Trophoblast cell (in vitro differentiated cells and primary cell): ENCODE data around the gene THAP5.

Experiments used
- DNase-seq, 2 donors: peaks; one replicate each; pipeline ENCODE4 v3.0.0-alpha.2; 2016
- H2AFZ ChIP-seq: 2 replicates; pipeline ENCODE4 v1.6.1; 2013; ENCODE audit warnings: low read length, moderate library complexity, mild to moderate bottlenecking; ENCODE audit not compliant: insufficient read depth, poor library complexity
- H2AK5ac ChIP-seq: 2 replicates; pipeline ENCODE4 v1.6.1; 2013; ENCODE audit warnings: mild to moderate bottlenecking, low read length
- H2BK120ac ChIP-seq: 2 replicates; pipeline ENCODE4 v1.6.1; 2013; ENCODE audit warnings: low read length, mild to moderate bottlenecking, moderate library complexity; ENCODE audit not compliant: insufficient read depth, poor library complexity
- H2BK12ac ChIP-seq: 2 replicates; pipeline ENCODE4 v1.6.1; 2013; ENCODE audit warnings: mild to moderate bottlenecking, low read length, moderate library complexity
- H2BK5ac ChIP-seq: 2 replicates; pipeline ENCODE4 v1.6.1; 2013; ENCODE audit warnings: low read length, low read depth, moderate library complexity, mild to moderate bottlenecking; ENCODE audit not compliant: poor library complexity
- H3K14ac ChIP-seq: 2 replicates; pipeline ENCODE4 v1.6.1; 2013; ENCODE audit warnings: mild to moderate bottlenecking, low read length
- H3K18ac ChIP-seq: 2 replicates; pipeline ENCODE4 v1.6.1; 2013; ENCODE audit warnings: mild to moderate bottlenecking, low read length
- H3K23ac ChIP-seq: 2 replicates; pipeline ENCODE4 v1.6.1; 2013; ENCODE audit warnings: low read length
- H3K27ac ChIP-seq: 2 replicates; pipeline ENCODE4 v1.5.1; 2013; ENCODE audit warnings: low read depth, mild to moderate bottlenecking, inconsistent platforms, low read length, moderate library complexity
- H3K27me3 ChIP-seq: 2 replicates; pipeline ENCODE4 v1.6.1; 2013; ENCODE audit warnings: inconsistent platforms, mild to moderate bottlenecking, low read length, moderate library complexity; ENCODE audit not compliant: insufficient read depth
- H3K36me3 ChIP-seq, 2 experiments: 1 replicate in 1 of 2; 2 replicates in 1 of 2; pipeline ENCODE4 v1.6.1; 2013; ENCODE audit warnings: low read length in 2 of 2, mild to moderate bottlenecking in 2 of 2, moderate library complexity in 1 of 2; ENCODE audit not compliant: insufficient read depth in 2 of 2, control insufficient read depth in 1 of 2
- H3K4ac ChIP-seq: 2 replicates; pipeline ENCODE4 v1.6.1; 2013; ENCODE audit warnings: low read depth, mild to moderate bottlenecking, low read length, moderate library complexity
- H3K4me1 ChIP-seq, 2 experiments: 1 replicate in 1 of 2; 2 replicates in 1 of 2; pipeline ENCODE4 v1.6.1; 2013; ENCODE audit warnings: low read length in 2 of 2, mild to moderate bottlenecking in 2 of 2, moderate library complexity in 1 of 2; ENCODE audit not compliant: insufficient read depth in 2 of 2, control insufficient read depth in 1 of 2
- H3K4me2 ChIP-seq: 2 replicates; pipeline ENCODE4 v1.6.1; 2013; ENCODE audit warnings: inconsistent platforms, mild to moderate bottlenecking, low read length, moderate library complexity
- H3K4me3 ChIP-seq: 2 replicates; pipeline ENCODE4 v1.5.1; 2013; ENCODE audit warnings: mild to moderate bottlenecking, low read depth, low read length, inconsistent platforms
- H3K79me1 ChIP-seq: one replicate; pipeline ENCODE4 v1.6.1; 2013; ENCODE audit warnings: low read length
- H3K79me2 ChIP-seq: 2 replicates; pipeline ENCODE4 v1.6.1; 2013; ENCODE audit warnings: low read length, mild to moderate bottlenecking; ENCODE audit not compliant: control insufficient read depth, insufficient read depth, poor library complexity
- H3K9ac ChIP-seq: 2 replicates; pipeline ENCODE4 v1.6.1; 2013; ENCODE audit warnings: mild to moderate bottlenecking, low read length
- H3K9me3 ChIP-seq: 2 replicates; pipeline ENCODE4 v1.6.1; 2013; ENCODE audit warnings: low read depth, mild to moderate bottlenecking, control low read depth, inconsistent platforms, low read length; ENCODE audit not compliant: insufficient read depth
- H4K12ac ChIP-seq: 2 replicates; pipeline ENCODE4 v1.6.1; 2013; ENCODE audit warnings: low read depth, mild to moderate bottlenecking, low read length, moderate library complexity
- H4K8ac ChIP-seq: 2 replicates; pipeline ENCODE4 v1.6.1; 2013; ENCODE audit warnings: low read depth, mild to moderate bottlenecking, low read length, moderate library complexity
- H4K91ac ChIP-seq: one replicate; pipeline ENCODE4 v1.6.1; 2013; ENCODE audit warnings: low read depth, mild to moderate bottlenecking, low read length, moderate library complexity
- WGBS: extraction: QIAGEN DNeasy Blood & Tissue Kit; methylation state at CpG from one replicate; pipeline ENCODE4 v1.1.7; 2013; ENCODE audit warnings: missing lambda C conversion rate; ENCODE audit not compliant: insufficient read length, insufficient coverage; ENCODE audit errors: extremely low coverage; 5-methylcytosine and 5-hydroxymethylcytosine counted together

The THAP5 gene

DNA sequence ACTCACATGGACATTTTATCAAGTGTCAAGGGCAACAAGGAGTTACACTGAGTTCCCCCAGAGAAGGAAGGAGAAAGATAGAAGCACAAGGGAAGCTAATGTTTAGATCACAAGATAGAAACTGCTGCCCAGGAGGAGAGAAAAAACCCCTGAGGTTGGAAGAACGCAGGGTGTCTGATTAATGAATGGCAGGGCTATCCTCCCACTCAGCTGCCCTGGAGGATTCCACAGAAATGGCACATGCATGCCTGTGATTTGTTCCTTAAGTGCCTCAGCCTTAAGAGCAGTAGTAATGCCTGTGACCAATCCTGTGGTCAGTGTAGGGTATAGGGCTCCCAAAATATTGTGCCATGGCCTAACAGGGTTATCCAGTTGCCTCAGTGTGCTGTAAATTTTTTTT is 20.4 kb upstream of the THAP5 start:
- Histone ChIP-seq H2BK5ac (no peak overlapping the region), H3K4me2 (no peak overlapping the region), H4K8ac (no peak overlapping the region), H3K36me3 (no peaks in the 10 kb centered on the region), H4K91ac (no peak overlapping the region), H3K9me3 (no peaks in the 10 kb centered on the region), H3K18ac (no peak overlapping the region), H3K4ac (no peak overlapping the region), H3K4me3 (no peak overlapping the region), H3K23ac (no peak overlapping the region), H2BK120ac (no peak overlapping the region), H2AFZ (no peak overlapping the region), H2AK5ac (no peak overlapping the region), H3K79me1 (no peaks in the 10 kb centered on the region), H2BK12ac (no peak overlapping the region), H3K27me3 (no peaks in the 10 kb centered on the region), H3K4me1 (peaks cover 0 to 3% of the 10 kb centered on the region in 2 experiments), H3K79me2 (no peaks in the 10 kb centered on the region), H3K9ac (no peak overlapping the region), H3K14ac (no peak overlapping the region), H3K27ac (no peak overlapping the region), H4K12ac (no peak overlapping the region)
- DNase-seq, result no peak
- no CpG with 5 or more reads among the region's 1 CpG for WGBS

DNA sequence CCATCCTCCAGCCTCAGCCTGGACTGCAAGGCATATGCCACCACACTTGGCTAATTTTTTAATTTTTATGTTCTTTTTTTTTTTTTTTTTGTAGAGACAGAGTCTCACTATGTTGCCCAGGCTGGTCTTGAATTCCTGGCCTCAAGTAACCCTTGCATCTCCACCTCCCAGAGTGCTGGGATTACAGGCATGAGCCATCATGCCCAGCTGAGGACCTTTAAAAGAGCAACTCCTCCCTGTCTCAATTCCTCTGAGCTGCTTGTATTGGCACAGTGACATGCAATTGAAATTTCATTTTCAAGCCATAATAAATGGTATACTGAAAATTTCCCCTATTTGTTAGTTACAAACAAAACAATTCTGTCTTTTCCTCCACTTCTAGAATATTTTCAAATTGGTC is 19.7 kb upstream of the THAP5 start:
- H3K4me1 ChIP-seq, result peaks cover 0 to 3% of the 10 kb centered on the region in 2 experiments
- no peak overlapping the region for H3K4me3 ChIP-seq
- no peaks in the 10 kb centered on the region for H3K79me1 ChIP-seq
- no peak overlapping the region for H2AK5ac ChIP-seq
- no peak for DNase-seq
- H3K36me3 ChIP-seq, result no peaks in the 10 kb centered on the region
- no peak overlapping the region for H2AFZ ChIP-seq
- H3K9ac ChIP-seq, result no peak overlapping the region
- no peak overlapping the region for H3K18ac ChIP-seq
- no peak overlapping the region for H3K27ac ChIP-seq
- H4K8ac ChIP-seq, result no peak overlapping the region
- no peak overlapping the region for H3K4me2 ChIP-seq
- H3K9me3 ChIP-seq, result no peaks in the 10 kb centered on the region
- no peak overlapping the region for H3K23ac ChIP-seq
- no peaks in the 10 kb centered on the region for H3K79me2 ChIP-seq
- H2BK5ac ChIP-seq, result no peak overlapping the region
- no peak overlapping the region for H4K12ac ChIP-seq
- no peak overlapping the region for H2BK120ac ChIP-seq
- H3K4ac ChIP-seq, result no peak overlapping the region
- no peak overlapping the region for H3K14ac ChIP-seq
- no peaks in the 10 kb centered on the region for H3K27me3 ChIP-seq
- no peak overlapping the region for H2BK12ac ChIP-seq
- no peak overlapping the region for H4K91ac ChIP-seq

DNA sequence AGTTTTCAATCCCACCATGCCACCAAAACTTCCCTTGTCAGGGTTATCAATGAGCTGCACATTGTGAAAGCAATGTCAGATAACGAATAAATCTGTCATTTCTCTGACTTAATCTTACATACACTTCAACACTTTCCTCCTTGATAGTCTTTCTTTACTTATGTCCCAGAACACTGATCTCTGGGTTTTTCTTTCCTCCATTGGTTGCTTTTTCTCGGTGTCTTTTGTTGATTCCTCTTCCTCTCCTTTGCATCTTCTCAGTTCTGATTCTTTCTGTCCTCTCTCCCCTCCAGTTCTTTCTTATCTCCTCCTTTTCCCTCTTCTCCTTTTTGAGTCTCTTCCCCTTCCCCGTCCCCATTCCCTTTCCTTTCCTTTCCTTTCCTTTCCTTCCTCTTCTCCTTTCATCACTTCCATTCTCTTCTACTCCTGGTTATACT is 16.8 kb upstream of the THAP5 start:
- H3K14ac ChIP-seq, result no peak overlapping the region
- no peak overlapping the region for H2AK5ac ChIP-seq
- no peaks in the 10 kb centered on the region for H3K27me3 ChIP-seq
- H2BK12ac ChIP-seq, result no peak overlapping the region
- no CpG with 5 or more reads among the region's 3 CpGs for WGBS
- no peak for DNase-seq
- H4K91ac ChIP-seq, result no peak overlapping the region
- H2BK120ac ChIP-seq, result no peak overlapping the region
- H3K79me1 ChIP-seq, result peaks cover 3% of the 10 kb centered on the region
- peaks cover 0 to 8% of the 10 kb centered on the region in 2 experiments for H3K4me1 ChIP-seq
- H3K18ac ChIP-seq, result no peak overlapping the region
- H2BK5ac ChIP-seq, result no peak overlapping the region
- no peak overlapping the region for H3K4me2 ChIP-seq
- H3K9me3 ChIP-seq, result no peaks in the 10 kb centered on the region
- H3K4me3 ChIP-seq, result no peak overlapping the region
- no peak overlapping the region for H4K12ac ChIP-seq
- no peak overlapping the region for H4K8ac ChIP-seq
- no peak overlapping the region for H3K4ac ChIP-seq
- no peaks in the 10 kb centered on the region for H3K36me3 ChIP-seq
- no peak overlapping the region for H2AFZ ChIP-seq
- H3K27ac ChIP-seq, result no peak overlapping the region
- no peak overlapping the region for H3K23ac ChIP-seq
- H3K9ac ChIP-seq, result no peak overlapping the region
- H3K79me2 ChIP-seq, result no peaks in the 10 kb centered on the region

DNA sequence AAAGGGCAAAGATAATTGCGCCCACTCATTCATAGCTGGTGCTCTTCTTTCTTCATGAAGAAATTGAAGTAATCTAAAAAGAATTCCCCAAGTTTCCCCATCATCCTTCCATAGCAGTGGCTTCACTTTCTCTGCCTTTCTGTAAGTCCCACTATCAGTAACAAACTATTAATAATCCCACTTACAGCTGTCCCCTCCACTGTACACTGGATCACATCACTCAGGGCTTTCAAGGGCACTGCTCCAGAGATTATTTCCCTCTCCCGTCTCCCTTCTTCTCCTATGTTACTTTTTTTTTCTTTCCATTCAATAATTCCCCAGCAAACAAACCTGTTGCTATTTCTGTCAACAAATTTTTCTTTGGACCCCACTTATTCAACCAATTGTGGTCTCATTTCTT is 16.3 kb upstream of the THAP5 start:
- H3K36me3 ChIP-seq, result no peaks in the 10 kb centered on the region
- H3K23ac ChIP-seq, result no peak overlapping the region
- H4K91ac ChIP-seq, result no peak overlapping the region
- no peak overlapping the region for H3K9ac ChIP-seq
- no peaks in the 10 kb centered on the region for H3K9me3 ChIP-seq
- H2AFZ ChIP-seq, result no peak overlapping the region
- H2BK12ac ChIP-seq, result no peak overlapping the region
- H3K4me3 ChIP-seq, result no peak overlapping the region
- no peak overlapping the region for H2BK120ac ChIP-seq
- no peak overlapping the region for H3K14ac ChIP-seq
- peaks cover 0 to 8% of the 10 kb centered on the region in 2 experiments for H3K4me1 ChIP-seq
- H3K27ac ChIP-seq, result no peak overlapping the region
- no peak overlapping the region for H4K12ac ChIP-seq
- no peaks in the 10 kb centered on the region for H3K27me3 ChIP-seq
- H2AK5ac ChIP-seq, result no peak overlapping the region
- no peak overlapping the region for H4K8ac ChIP-seq
- H3K79me1 ChIP-seq, result peaks cover 3% of the 10 kb centered on the region
- no peaks in the 10 kb centered on the region for H3K79me2 ChIP-seq
- DNase-seq, result no peak
- H2BK5ac ChIP-seq, result no peak overlapping the region
- WGBS, result no CpG with 5 or more reads among the region's 2 CpGs
- no peak overlapping the region for H3K4ac ChIP-seq
- no peak overlapping the region for H3K4me2 ChIP-seq
- no peak overlapping the region for H3K18ac ChIP-seq
